Karpas-422 (cell line): ENCODE data around the gene NDEL1. TPM values are rescaled to one million over a fixed set of nuclear protein-coding genes. Genes with fewer than 3 reads are reported as not detected.

Experiments
- DNase-seq: peaks from one replicate; pipeline ENCODE4 v3.0.0-alpha.2; 2015
- H2AFZ ChIP-seq: fragments of 200-600 bp; sonication (generic); 2 replicates; pipeline ENCODE4 v1.6.1; 2014; ENCODE audit warnings: antibody characterized with exemption, low read length, mixed read lengths
- H3K27ac ChIP-seq: fragments of 200-600 bp; sonication (generic); 2 replicates; pipeline ENCODE4 v1.5.1; 2014; ENCODE audit warnings: mild to moderate bottlenecking, low read length, moderate library complexity
- H3K27me3 ChIP-seq: fragments of 200-600 bp; sonication (generic); 2 replicates; pipeline ENCODE4 v1.6.1; 2014; ENCODE audit warnings: low read length, mixed read lengths
- H3K36me3 ChIP-seq: fragments of 200-600 bp; sonication (generic); 2 replicates; pipeline ENCODE4 v1.6.1; 2014; ENCODE audit warnings: low read length, mixed read lengths; ENCODE audit not compliant: insufficient read depth
- H3K4me1 ChIP-seq: fragments of 200-600 bp; sonication (generic); 2 replicates; pipeline ENCODE4 v1.6.1; 2014; ENCODE audit warnings: mild to moderate bottlenecking, low read length, mixed read lengths
- H3K4me2 ChIP-seq: fragments of 200-600 bp; sonication (generic); 2 replicates; pipeline ENCODE4 v1.6.1; 2014; ENCODE audit warnings: low read length, low read depth, mild to moderate bottlenecking; ENCODE audit not compliant: poor library complexity, severe bottlenecking
- H3K4me3 ChIP-seq: fragments of 200-600 bp; sonication (generic); 2 replicates; pipeline ENCODE4 v1.5.1; 2014; ENCODE audit warnings: mild to moderate bottlenecking, antibody characterized with exemption, low read length, mixed read lengths
- H3K79me2 ChIP-seq: fragments of 200-600 bp; sonication (generic); 2 replicates; pipeline ENCODE4 v1.6.1; 2014; ENCODE audit warnings: mild to moderate bottlenecking, low read length, mixed read lengths
- H3K9ac ChIP-seq: fragments of 200-600 bp; sonication (generic); 2 replicates; pipeline ENCODE4 v1.6.0; 2014; ENCODE audit warnings: low read length
- H3K9me2 ChIP-seq: fragments of 200-600 bp; sonication (generic), shearing (Covaris generic); replicated peaks from 2 replicates; pipeline ENCODE4 v1.6.0; 2014; ENCODE audit warnings: mild to moderate bottlenecking, low read length, moderate library complexity; ENCODE audit not compliant: insufficient read depth
- H3K9me3 ChIP-seq: fragments of 300-700, 200-600 bp; sonication (generic); 2 replicates; pipeline ENCODE4 v1.6.1; 2014; ENCODE audit warnings: low read length, mixed read lengths
- H4K20me1 ChIP-seq: fragments of 200-600 bp; sonication (generic); 2 replicates; pipeline ENCODE4 v1.6.1; 2014; ENCODE audit warnings: mild to moderate bottlenecking, antibody characterized with exemption, low read length, low read depth; ENCODE audit not compliant: insufficient read depth
- total RNA-seq: library from RNA; depleted of rRNA; stranded (reverse); fragments of >200 nt; shearing (Covaris generic); gene quantifications from 2 replicates; pipeline ENCODE4 v1.2.3, GENCODE V29; 2014; ENCODE audit warnings: low replicate concordance

The NDEL1 gene
- total RNA-seq, 1 experiment from 2014 or later = 48.6 TPM

GRCh38 chr17:8420041-8420934 is 15.4 kb upstream of the NDEL1 start:
- H3K4me2 ChIP-seq = no peak overlapping the region
- H3K79me2 ChIP-seq = no peaks in the 10 kb centered on the region
- H2AFZ ChIP-seq = no peak overlapping the region
- no peak overlapping the region for H3K27ac ChIP-seq
- no peaks in the 10 kb centered on the region for H3K9me3 ChIP-seq
- H3K4me1 ChIP-seq = no peaks in the 10 kb centered on the region
- no peaks in the 10 kb centered on the region for H3K9me2 ChIP-seq
- no peak overlapping the region for H3K4me3 ChIP-seq
- H3K36me3 ChIP-seq = no peaks in the 10 kb centered on the region
- no peak overlapping the region for H3K9ac ChIP-seq
- no peaks in the 10 kb centered on the region for H3K27me3 ChIP-seq
- no peak for DNase-seq
- no peaks in the 10 kb centered on the region for H4K20me1 ChIP-seq

GRCh38 chr17:8421571-8421970 is 14.1 kb upstream of the NDEL1 start:
- Histone ChIP-seq H3K27me3 (no peaks in the 10 kb centered on the region), H3K9me3 (no peaks in the 10 kb centered on the region), H3K4me2 (no peak overlapping the region), H2AFZ (no peak overlapping the region), H3K9ac (no peak overlapping the region), H3K4me1 (no peaks in the 10 kb centered on the region), H3K36me3 (no peaks in the 10 kb centered on the region), H3K27ac (no peak overlapping the region), H3K4me3 (no peak overlapping the region), H3K9me2 (no peaks in the 10 kb centered on the region), H4K20me1 (no peaks in the 10 kb centered on the region), H3K79me2 (no peaks in the 10 kb centered on the region)
- no peak for DNase-seq

DNA sequence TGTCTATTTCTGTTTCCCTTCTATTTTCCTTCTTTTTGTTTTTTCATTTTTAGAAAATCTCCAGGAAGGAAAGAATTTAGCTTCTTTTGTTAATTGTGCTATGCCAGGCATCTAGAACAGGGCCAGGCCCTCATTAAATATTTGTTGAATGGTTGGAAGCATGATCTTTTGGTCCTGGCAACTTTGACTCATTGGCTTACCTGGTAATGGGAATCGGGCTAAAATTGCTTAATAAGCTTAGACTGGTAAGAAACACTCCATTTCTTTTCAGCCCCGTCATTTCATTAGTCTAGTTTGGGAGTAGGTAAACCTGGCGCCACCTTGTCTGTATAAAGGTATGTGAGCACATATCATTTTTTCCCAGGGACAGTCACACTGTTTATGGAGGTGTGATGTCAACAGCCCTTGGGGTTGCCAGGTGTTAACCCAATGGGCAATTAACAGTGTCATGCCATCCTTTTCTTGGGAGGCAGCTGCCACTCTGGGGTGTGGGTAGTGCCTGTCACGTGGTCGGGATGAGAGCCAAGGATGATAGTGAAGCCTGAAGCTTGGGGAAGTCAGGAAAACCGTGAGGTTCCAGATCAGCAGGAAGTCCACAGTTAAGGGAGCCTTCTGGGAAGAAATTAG is 9.5 kb upstream of the NDEL1 start:
- Histone ChIP-seq H3K9ac (no peak overlapping the region), H3K9me3 (no peaks in the 10 kb centered on the region), H3K4me2 (no peak overlapping the region), H2AFZ (no peak overlapping the region), H3K27me3 (no peaks in the 10 kb centered on the region), H3K36me3 (no peaks in the 10 kb centered on the region), H3K27ac (no peak overlapping the region), H4K20me1 (no peaks in the 10 kb centered on the region), H3K79me2 (no peaks in the 10 kb centered on the region), H3K4me1 (no peaks in the 10 kb centered on the region), H3K9me2 (no peaks in the 10 kb centered on the region), H3K4me3 (no peak overlapping the region)
- DNase-seq = no peak

GRCh38 chr17:8426802-8427201 is 8.9 kb upstream of the NDEL1 start:
- H3K4me1 ChIP-seq = no peaks in the 10 kb centered on the region
- no peak overlapping the region for H2AFZ ChIP-seq
- no peak overlapping the region for H3K4me3 ChIP-seq
- H3K27ac ChIP-seq = no peak overlapping the region
- no peak overlapping the region for H3K4me2 ChIP-seq
- no peaks in the 10 kb centered on the region for H3K36me3 ChIP-seq
- H4K20me1 ChIP-seq = no peaks in the 10 kb centered on the region
- H3K9me2 ChIP-seq = no peaks in the 10 kb centered on the region
- H3K9me3 ChIP-seq = no peaks in the 10 kb centered on the region
- H3K9ac ChIP-seq = no peak overlapping the region
- H3K79me2 ChIP-seq = no peaks in the 10 kb centered on the region
- DNase-seq = no peak
- H3K27me3 ChIP-seq = no peaks in the 10 kb centered on the region

- DNase-seq = no peak
- Histone ChIP-seq H3K79me2 (peaks cover under 1% of the 10 kb centered on the region), H4K20me1 (no peaks in the 10 kb centered on the region; the same call in 1 of the 2 replicates), H3K4me3 (no peak overlapping the region), H3K27me3 (no peaks in the 10 kb centered on the region), H2AFZ (no peak overlapping the region), H3K9ac (no peak overlapping the region), H3K9me3 (no peaks in the 10 kb centered on the region), H3K4me2 (no peak overlapping the region), H3K27ac (no peak overlapping the region), H3K9me2 (no peaks in the 10 kb centered on the region), H3K36me3 (no peaks in the 10 kb centered on the region), H3K4me1 (peaks cover 4% of the 10 kb centered on the region)
These were observed 4.7 kb upstream of the NDEL1 start for GRCh38 chr17:8430966-8431365.

DNA sequence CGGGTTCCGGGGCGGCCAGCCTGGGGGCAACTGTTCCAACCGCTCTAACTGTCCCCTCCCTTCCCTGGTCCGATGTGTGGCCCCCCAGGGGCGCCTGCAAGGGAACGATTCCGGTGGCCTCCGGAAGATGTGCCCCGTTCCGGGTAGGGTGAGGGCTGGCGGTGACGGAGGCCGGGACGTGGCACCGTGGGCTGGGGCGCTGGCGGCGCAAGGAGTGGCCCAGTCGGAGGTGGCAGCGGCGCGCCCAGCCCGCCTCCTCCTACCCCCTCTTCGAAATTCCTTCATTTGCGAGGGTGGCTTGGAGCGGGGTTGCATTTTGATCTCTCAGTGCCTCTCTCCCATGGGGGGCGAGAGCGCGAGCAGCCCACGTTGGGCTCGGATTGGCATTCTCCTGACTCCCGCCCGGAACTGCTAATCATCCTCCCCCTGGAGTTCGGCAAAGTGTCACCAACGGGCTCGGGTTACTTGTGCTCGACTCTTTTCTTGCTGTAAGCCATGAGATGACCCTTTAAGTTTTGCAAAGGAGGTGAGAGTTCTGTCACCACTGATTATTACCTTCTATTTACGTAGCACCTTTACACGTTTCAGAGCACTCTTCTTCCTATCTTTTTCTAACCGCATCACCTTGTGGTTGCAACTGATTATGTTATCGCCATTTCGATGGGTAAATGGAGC is 622 bp downstream of the NDEL1 start:
- peaks cover 5% of the 10 kb centered on the region; the same call in 1 of the 2 replicates for H3K36me3 ChIP-seq
- H3K4me3 ChIP-seq = peak overlapping the region; percentile 86
- H3K4me1 ChIP-seq = peaks cover 11% of the 10 kb centered on the region
- no peaks in the 10 kb centered on the region for H3K9me3 ChIP-seq
- peak overlapping the region; percentile 38; the same call in 1 of the 2 replicates for H2AFZ ChIP-seq
- H3K27ac ChIP-seq = peak overlapping the region; percentile 67
- H3K27me3 ChIP-seq = no peaks in the 10 kb centered on the region
- DNase-seq = peak; percentile 78
- no peaks in the 10 kb centered on the region; the same call in 1 of the 2 replicates for H4K20me1 ChIP-seq
- H3K79me2 ChIP-seq = peaks cover 54% of the 10 kb centered on the region
- H3K9me2 ChIP-seq = no peaks in the 10 kb centered on the region
- H3K9ac ChIP-seq = peak overlapping the region; percentile 99
- peak overlapping the region; percentile 84 for H3K4me2 ChIP-seq

- no peaks in the 10 kb centered on the region for H3K9me2 ChIP-seq
- H3K79me2 ChIP-seq = peaks cover 59% of the 10 kb centered on the region
- H2AFZ ChIP-seq = no peak overlapping the region
- H3K4me2 ChIP-seq = peak overlapping the region; percentile 84
- no peak for DNase-seq
- peak overlapping the region; percentile 67; the same call in 1 of the 2 replicates for H3K27ac ChIP-seq
- no peaks in the 10 kb centered on the region for H3K27me3 ChIP-seq
- H3K9ac ChIP-seq = peak overlapping the region; percentile 99
- peaks cover 11% of the 10 kb centered on the region for H3K4me1 ChIP-seq
- peaks cover 5% of the 10 kb centered on the region; the same call in 1 of the 2 replicates for H3K36me3 ChIP-seq
- no peaks in the 10 kb centered on the region for H3K9me3 ChIP-seq
- peak overlapping the region; percentile 86 for H3K4me3 ChIP-seq
- H4K20me1 ChIP-seq = no peaks in the 10 kb centered on the region; the same call in 1 of the 2 replicates
These were observed 1.1 kb downstream of the NDEL1 start for GRCh38 chr17:8436844-8437171.

DNA sequence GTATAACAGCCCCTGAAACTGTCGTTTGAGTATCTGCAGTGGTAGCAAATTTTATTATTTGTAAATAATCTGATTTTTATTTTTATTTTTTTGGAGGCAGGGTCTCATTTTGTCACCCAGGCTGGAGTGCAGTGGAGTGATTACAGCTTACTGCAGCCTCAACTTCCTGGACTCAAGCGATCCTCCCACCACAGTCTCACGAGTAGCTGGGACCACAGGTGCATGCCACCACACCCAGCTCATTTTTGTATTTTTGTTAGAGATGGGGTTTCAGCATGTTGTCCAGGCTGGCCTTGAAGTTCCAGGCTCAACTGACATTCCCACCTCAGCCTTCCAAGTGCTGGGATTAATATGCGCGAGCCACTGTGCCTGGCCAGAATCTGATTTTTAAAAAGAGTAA is 2.8 kb downstream of the NDEL1 start:
- no peak overlapping the region for H3K27ac ChIP-seq
- H4K20me1 ChIP-seq = no peaks in the 10 kb centered on the region; the same call in 1 of the 2 replicates
- no peaks in the 10 kb centered on the region for H3K27me3 ChIP-seq

More for the DNA sequence above, 2.8 kb downstream of the NDEL1 start:
- Histone ChIP-seq H3K4me3 (no peak overlapping the region), H3K4me2 (no peak overlapping the region), H3K36me3 (peaks cover 5% of the 10 kb centered on the region; the same call in 1 of the 2 replicates), H3K9me3 (no peaks in the 10 kb centered on the region), H2AFZ (no peak overlapping the region), H3K4me1 (peaks cover 11% of the 10 kb centered on the region), H3K79me2 (peaks cover 72% of the 10 kb centered on the region), H3K9me2 (no peaks in the 10 kb centered on the region), H3K9ac (no peak overlapping the region)
- no peak for DNase-seq
